ENCODE data around the gene ANKS6. TPM values are rescaled to one million over a fixed set of nuclear protein-coding genes. Genes with fewer than 3 reads are reported as not detected.

ANKS6 gene
- total and polyA plus RNA-seq, 4 donors, result 8.4 to 23.8 (median 20.7) TPM

- Histone ChIP-seq H3K27ac (ENCODE audit: low read depth in 1 of 2, low read length in 2 of 2) (no peak overlapping the region), H3K4me3 (ENCODE audit: low read length in 2 of 2) (no peak overlapping the region), H3K36me3 (ENCODE audit: control insufficient read depth in 1 of 2, insufficient read depth in 2 of 2, low read length in 1 of 2) (peaks cover 0 to 10% of the 10 kb centered on the region in 2 donors), H3K9me3 (ENCODE audit: control insufficient read depth, low read length) (peaks cover 2% of the 10 kb centered on the region), H3K27me3 (ENCODE audit: control insufficient read depth in 1 of 2, insufficient read depth in 2 of 2, low read length in 1 of 2) (no peaks in the 10 kb centered on the region), H3K4me1 (ENCODE audit: control insufficient read depth in 1 of 2, insufficient read depth in 2 of 2, low read length in 2 of 2) (no peaks in the 10 kb centered on the region)
- DNase-seq (no peak), ATAC-seq (ENCODE audit: low FRiP score) (no peak)
- intact Hi-C loops (cut with DNase I), result no loop called here
- WGBS, 2 donors, result 95 to 98% methylated on average over 2 of the region's 2 CpGs
Measured at GRCh38 chr9:98743329-98743728, 53.0 kb downstream of the ANKS6 start.

- WGBS, 2 donors, result 81 to 83% methylated on average over 9 to 10 of the region's 10 CpGs
- Histone ChIP-seq H3K4me3 (ENCODE audit: low read length in 2 of 2) (no peak overlapping the region), H3K36me3 (ENCODE audit: control insufficient read depth in 1 of 2, insufficient read depth in 2 of 2, low read length in 1 of 2) (peaks cover 0 to 8% of the 10 kb centered on the region in 2 donors), H3K9me3 (ENCODE audit: control insufficient read depth, low read length) (peaks cover 2% of the 10 kb centered on the region), H3K27me3 (ENCODE audit: control insufficient read depth in 1 of 2, insufficient read depth in 2 of 2, low read length in 1 of 2) (no peaks in the 10 kb centered on the region), H3K4me1 (ENCODE audit: control insufficient read depth in 1 of 2, insufficient read depth in 2 of 2, low read length in 2 of 2) (no peaks in the 10 kb centered on the region), H3K27ac (ENCODE audit: low read depth in 1 of 2, low read length in 2 of 2) (no peak overlapping the region)
- ATAC-seq (ENCODE audit: low FRiP score) (no peak), DNase-seq (no peak)
- intact Hi-C loops (cut with DNase I), result no loop called here
Measured at GRCh38 chr9:98742325-98743280, 53.8 kb downstream of the ANKS6 start.

GRCh38 chr9:98740226-98740881, 56.0 kb downstream of the ANKS6 start:
- peaks cover 0 to 5% of the 10 kb centered on the region in 2 donors for H3K36me3 ChIP-seq (ENCODE audit: control insufficient read depth in 1 of 2, insufficient read depth in 2 of 2, low read length in 1 of 2)
- H3K4me3 ChIP-seq (ENCODE audit: low read length in 2 of 2), result no peak overlapping the region
- intact Hi-C loops (cut with DNase I), result no loop called here
- no peak for DNase-seq
- no peak overlapping the region for H3K27ac ChIP-seq (ENCODE audit: low read depth in 1 of 2, low read length in 2 of 2)
- H3K9me3 ChIP-seq (ENCODE audit: control insufficient read depth, low read length), result peaks cover 2% of the 10 kb centered on the region
- no peaks in the 10 kb centered on the region for H3K27me3 ChIP-seq (ENCODE audit: control insufficient read depth in 1 of 2, insufficient read depth in 2 of 2, low read length in 1 of 2)
- 93 to 94% methylated on average over 8 of the region's 8 CpGs for WGBS, 2 donors
- no peaks in the 10 kb centered on the region for H3K4me1 ChIP-seq (ENCODE audit: control insufficient read depth in 1 of 2, insufficient read depth in 2 of 2, low read length in 2 of 2)
- ATAC-seq (ENCODE audit: low FRiP score), result no peak

- no peak for ATAC-seq (ENCODE audit: low FRiP score)
Measured at GRCh38 chr9:98738741-98739140, 57.6 kb downstream of the ANKS6 start.

GRCh38 chr9:98736226-98736625, 60.1 kb downstream of the ANKS6 start:
- intact Hi-C loops (cut with DNase I), result no loop called here
- WGBS, 2 donors, result 70 to 81% methylated on average over 12 of the region's 12 CpGs
- DNase-seq (no peak), ATAC-seq (ENCODE audit: low FRiP score) (no peak)
- Histone ChIP-seq H3K9me3 (ENCODE audit: control insufficient read depth, low read length) (peaks cover 2% of the 10 kb centered on the region), H3K27ac (ENCODE audit: low read depth in 1 of 2, low read length in 2 of 2) (no peak overlapping the region), H3K27me3 (ENCODE audit: control insufficient read depth in 1 of 2, insufficient read depth in 2 of 2, low read length in 1 of 2) (no peaks in the 10 kb centered on the region), H3K36me3 (ENCODE audit: control insufficient read depth in 1 of 2, insufficient read depth in 2 of 2, low read length in 1 of 2) (peaks cover 0 to 11% of the 10 kb centered on the region in 2 donors), H3K4me3 (ENCODE audit: low read length in 2 of 2) (no peak overlapping the region), H3K4me1 (ENCODE audit: control insufficient read depth in 1 of 2, insufficient read depth in 2 of 2, low read length in 2 of 2) (no peaks in the 10 kb centered on the region)

More at GRCh38 chr9:98738741-98739140, 57.6 kb downstream of the ANKS6 start:
- H3K27ac ChIP-seq (ENCODE audit: low read depth in 1 of 2, low read length in 2 of 2), result no peak overlapping the region
- no peaks in the 10 kb centered on the region for H3K27me3 ChIP-seq (ENCODE audit: control insufficient read depth in 1 of 2, insufficient read depth in 2 of 2, low read length in 1 of 2)
- H3K4me3 ChIP-seq (ENCODE audit: low read length in 2 of 2), result no peak overlapping the region
- peaks cover 2% of the 10 kb centered on the region for H3K9me3 ChIP-seq (ENCODE audit: control insufficient read depth, low read length)
- 96 to 97% methylated on average over 3 of the region's 3 CpGs for WGBS, 2 donors
- peaks cover 0 to 8% of the 10 kb centered on the region in 2 donors for H3K36me3 ChIP-seq (ENCODE audit: control insufficient read depth in 1 of 2, insufficient read depth in 2 of 2, low read length in 1 of 2)
- no peaks in the 10 kb centered on the region for H3K4me1 ChIP-seq (ENCODE audit: control insufficient read depth in 1 of 2, insufficient read depth in 2 of 2, low read length in 2 of 2)
- DNase-seq, result no peak
- intact Hi-C loops (cut with DNase I), result no loop called here

GRCh38 chr9:98732801-98733200, 63.6 kb downstream of the ANKS6 start:
- no peak for ATAC-seq (ENCODE audit: low FRiP score)

GRCh38 chr9:98732091-98732490, 64.3 kb downstream of the ANKS6 start:
- Histone ChIP-seq H3K4me3 (ENCODE audit: low read length in 2 of 2) (no peak overlapping the region), H3K27me3 (ENCODE audit: control insufficient read depth in 1 of 2, insufficient read depth in 2 of 2, low read length in 1 of 2) (no peaks in the 10 kb centered on the region), H3K9me3 (ENCODE audit: control insufficient read depth, low read length) (no peaks in the 10 kb centered on the region), H3K27ac (ENCODE audit: low read depth in 1 of 2, low read length in 2 of 2) (no peak overlapping the region), H3K4me1 (ENCODE audit: control insufficient read depth in 1 of 2, insufficient read depth in 2 of 2, low read length in 2 of 2) (no peaks in the 10 kb centered on the region), H3K36me3 (ENCODE audit: control insufficient read depth in 1 of 2, insufficient read depth in 2 of 2, low read length in 1 of 2) (peaks cover 0 to 11% of the 10 kb centered on the region in 2 donors)
- intact Hi-C loops (cut with DNase I), result no loop called here
- WGBS, 2 donors, result 86 to 87% methylated on average over 10 of the region's 10 CpGs
- ATAC-seq (ENCODE audit: low FRiP score), result no peak
- DNase-seq, result no peak

More at GRCh38 chr9:98732801-98733200, 63.6 kb downstream of the ANKS6 start:
- no peak overlapping the region for H3K27ac ChIP-seq (ENCODE audit: low read depth in 1 of 2, low read length in 2 of 2)
- intact Hi-C loops (cut with DNase I), result no loop called here
- peaks cover 0 to 11% of the 10 kb centered on the region in 2 donors for H3K36me3 ChIP-seq (ENCODE audit: control insufficient read depth in 1 of 2, insufficient read depth in 2 of 2, low read length in 1 of 2)
- no peaks in the 10 kb centered on the region for H3K27me3 ChIP-seq (ENCODE audit: control insufficient read depth in 1 of 2, insufficient read depth in 2 of 2, low read length in 1 of 2)
- H3K4me1 ChIP-seq (ENCODE audit: control insufficient read depth in 1 of 2, insufficient read depth in 2 of 2, low read length in 2 of 2), result no peaks in the 10 kb centered on the region
- H3K4me3 ChIP-seq (ENCODE audit: low read length in 2 of 2), result no peak overlapping the region
- DNase-seq, result no peak
- H3K9me3 ChIP-seq (ENCODE audit: control insufficient read depth, low read length), result no peaks in the 10 kb centered on the region
- 91 to 94% methylated on average over 9 of the region's 9 CpGs for WGBS, 2 donors

GRCh38 chr9:98730871-98731270, 65.5 kb downstream of the ANKS6 start:
- no peak overlapping the region for H3K27ac ChIP-seq (ENCODE audit: low read depth in 1 of 2, low read length in 2 of 2)
- H3K4me3 ChIP-seq (ENCODE audit: low read length in 2 of 2), result no peak overlapping the region
- WGBS, 2 donors, result 86 to 87% methylated on average over 5 of the region's 5 CpGs
- no peaks in the 10 kb centered on the region for H3K27me3 ChIP-seq (ENCODE audit: control insufficient read depth in 1 of 2, insufficient read depth in 2 of 2, low read length in 1 of 2)
- ATAC-seq (ENCODE audit: low FRiP score) (no peak), DNase-seq (no peak)
- H3K4me1 ChIP-seq (ENCODE audit: control insufficient read depth in 1 of 2, insufficient read depth in 2 of 2, low read length in 2 of 2), result no peaks in the 10 kb centered on the region
- H3K36me3 ChIP-seq (ENCODE audit: control insufficient read depth in 1 of 2, insufficient read depth in 2 of 2, low read length in 1 of 2), result peaks cover 0 to 11% of the 10 kb centered on the region in 2 donors
- no peaks in the 10 kb centered on the region for H3K9me3 ChIP-seq (ENCODE audit: control insufficient read depth, low read length)
- intact Hi-C loops (cut with DNase I), result no loop called here
